ENCODE measurements around the gene KRTAP1-1.
"Not testable (repeated sequence)": the region's sequence is repeated elsewhere in the genome, so short reads cannot be mapped to it uniquely, and the experiment has no call there.

The KRTAP1-1 gene

GRCh38 chr17:41037853-41038350 lies 3.3 kb downstream of the KRTAP1-1 start:
- no peak for TF ChIP-seq CTCF (IDR thresholded peaks at IDR 0.05; ENCODE audit: unreplicated experiment in 3 of 3)
- peaks cover 7% of the 10 kb centered on the region for H3K9me3 Mint-ChIP-seq
- no peak overlapping the region for H3K27ac Mint-ChIP-seq
- H3K36me3 Mint-ChIP-seq (ENCODE audit: low read depth): no peaks in the 10 kb centered on the region
- H3K4me1 Mint-ChIP-seq: no peaks in the 10 kb centered on the region
- no peaks in the 10 kb centered on the region for H3K27me3 Mint-ChIP-seq (ENCODE audit: low read depth)
- no peak overlapping the region for H3K4me3 Mint-ChIP-seq

GRCh38 chr17:41034346-41034935 lies 6.8 kb downstream of the KRTAP1-1 start, which contains the start of gene KRTAP1-3:
Gene KRTAP1-3, minus strand, starts transcription at chr17:41034874. Its CDS starts 53 bp downstream, at chr17:41034821.
- H3K4me3 Mint-ChIP-seq; H3K27me3 Mint-ChIP-seq (ENCODE audit: low read depth); H3K4me1 Mint-ChIP-seq; H3K27ac Mint-ChIP-seq; H3K9me3 Mint-ChIP-seq; H3K36me3 Mint-ChIP-seq (ENCODE audit: low read depth): not testable (repeated sequence)

DNA sequence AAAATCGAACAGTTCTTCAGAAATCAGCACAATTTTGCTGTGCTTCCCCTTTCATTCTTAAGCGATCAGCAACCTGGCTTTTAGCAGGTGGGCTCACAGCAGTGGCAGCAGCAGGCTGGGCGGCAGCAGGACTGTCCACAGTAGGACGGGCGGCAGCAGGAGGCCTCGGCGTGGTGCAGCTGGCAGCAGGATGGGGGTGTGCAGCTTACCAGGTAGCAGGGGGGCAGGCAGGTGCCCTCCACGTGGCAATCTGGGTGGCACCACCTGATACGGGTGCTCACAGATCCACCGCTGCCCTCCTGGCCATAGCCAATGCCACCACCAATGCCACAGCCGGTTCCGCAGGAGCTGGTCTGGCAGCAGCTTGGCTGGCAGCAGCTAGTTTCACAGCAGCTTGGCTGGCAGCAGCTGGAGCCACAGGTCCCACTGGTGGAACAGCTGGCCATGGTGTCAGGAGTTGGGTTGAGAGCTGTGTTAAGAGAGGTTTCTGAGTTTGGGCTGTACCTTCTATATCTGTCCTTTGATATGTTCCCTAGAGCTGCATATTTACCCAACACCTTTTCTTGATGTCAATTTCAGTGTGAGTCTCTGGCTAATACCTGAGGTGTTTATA lies 11.5 kb downstream of the KRTAP1-1 start, which contains the start of gene KRTAP1-4:
Gene KRTAP1-4, minus strand, starts transcription at position 563 of the 613 bp plus-strand sequence. Its CDS starts 117 bp downstream, at position 446.
- Mint-ChIP-seq H3K27ac (no peak within 1 kb of the TSS), H3K4me3 (no peak within 1 kb of the TSS), H3K27me3 (ENCODE audit: low read depth) (no peaks in the 10 kb centered on the region), H3K9me3 (no peaks in the 10 kb centered on the region), H3K4me1 (no peaks in the 10 kb centered on the region), H3K36me3 (ENCODE audit: low read depth) (no peaks in the 10 kb centered on the region)
- TF ChIP-seq CTCF (IDR thresholded peaks at IDR 0.05; ENCODE audit: unreplicated experiment in 3 of 3): no peak

DNA sequence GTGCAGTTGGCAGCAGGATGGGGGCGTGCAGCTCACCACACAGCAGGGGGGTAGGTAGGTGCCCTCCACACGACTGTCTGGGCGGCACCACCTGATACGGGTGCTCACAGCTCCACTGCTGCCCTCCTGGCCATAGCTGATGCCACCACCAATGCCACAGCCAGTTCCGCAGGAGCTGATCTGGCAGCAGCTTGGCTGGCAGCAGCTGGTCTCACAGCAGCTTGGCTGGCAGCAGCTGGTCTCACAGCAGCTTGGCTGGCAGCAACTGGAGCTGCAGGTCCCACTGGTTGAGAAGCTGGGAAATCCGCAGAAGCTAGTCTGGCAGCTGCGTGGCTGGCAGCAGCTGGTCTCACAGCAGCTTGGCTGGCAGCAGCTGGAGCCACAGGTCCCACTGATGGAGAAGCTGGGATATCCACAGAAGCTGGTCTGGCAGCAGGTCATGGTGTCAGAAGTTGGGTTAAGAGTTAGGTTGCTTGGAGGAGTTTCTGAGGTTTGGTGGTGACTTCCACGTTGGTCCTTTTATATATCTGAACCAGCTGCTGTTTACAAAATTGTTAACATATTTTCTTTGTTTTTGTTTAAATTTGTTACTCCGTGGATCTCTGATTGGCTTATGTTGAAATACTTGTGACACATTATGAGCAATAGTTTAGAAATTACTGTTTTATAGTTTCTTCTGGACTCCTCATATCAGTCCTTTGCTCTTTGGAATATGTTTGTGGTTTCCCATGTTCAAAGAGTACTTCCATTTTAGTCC lies 14.4 kb downstream of the KRTAP1-1 start, which contains the start of gene KRTAP1-5:
Gene KRTAP1-5, minus strand, starts transcription at position 494 of the 757 bp plus-strand sequence. Its CDS starts 53 bp downstream, at position 441.
- Mint-ChIP-seq H3K4me1 (no peaks in the 10 kb centered on the region), H3K9me3 (peaks cover 4% of the 10 kb centered on the region), H3K36me3 (ENCODE audit: low read depth) (no peaks in the 10 kb centered on the region), H3K4me3 (no peak within 1 kb of the TSS), H3K27me3 (ENCODE audit: low read depth) (no peaks in the 10 kb centered on the region), H3K27ac (no peak within 1 kb of the TSS)
- TF ChIP-seq CTCF (IDR thresholded peaks at IDR 0.05; ENCODE audit: unreplicated experiment in 3 of 3): no peak

GRCh38 chr17:41024697-41025096 lies 16.6 kb downstream of the KRTAP1-1 start:
- Mint-ChIP-seq H3K4me3 (no peak overlapping the region), H3K36me3 (ENCODE audit: low read depth) (no peaks in the 10 kb centered on the region), H3K4me1 (no peaks in the 10 kb centered on the region), H3K27me3 (ENCODE audit: low read depth) (no peaks in the 10 kb centered on the region), H3K27ac (peak overlapping the region in 1 of 3 experiments; percentile 40), H3K9me3 (peaks cover 8% of the 10 kb centered on the region)
- no peak for TF ChIP-seq CTCF (IDR thresholded peaks at IDR 0.05; ENCODE audit: unreplicated experiment in 3 of 3)

DNA sequence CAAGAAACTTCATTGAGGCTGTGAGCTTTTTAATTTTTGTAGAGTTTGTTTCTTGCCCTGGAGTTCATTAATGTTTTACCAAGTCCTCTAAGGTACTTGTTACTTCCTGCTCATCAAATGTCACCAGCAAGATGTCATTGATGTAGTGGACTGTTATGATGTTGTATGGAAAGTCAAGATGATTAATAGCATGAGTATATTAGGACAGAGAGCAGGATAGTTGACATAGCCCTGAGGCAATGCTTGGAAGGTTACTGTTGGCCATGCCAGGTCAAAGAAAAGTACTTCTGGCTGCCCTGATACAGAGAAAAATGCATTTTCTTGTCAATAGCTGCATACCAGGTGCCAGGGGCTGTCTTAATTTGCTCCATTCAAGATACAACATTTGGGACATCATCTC lies 20.9 kb downstream of the KRTAP1-1 start:
- TF ChIP-seq CTCF (IDR thresholded peaks at IDR 0.05; ENCODE audit: unreplicated experiment in 3 of 3): no peak
- no peaks in the 10 kb centered on the region for H3K27me3 Mint-ChIP-seq (ENCODE audit: low read depth)
- no peak overlapping the region for H3K4me3 Mint-ChIP-seq
- H3K9me3 Mint-ChIP-seq: peaks cover 10% of the 10 kb centered on the region
- H3K4me1 Mint-ChIP-seq: no peaks in the 10 kb centered on the region
- no peak overlapping the region for H3K27ac Mint-ChIP-seq
- H3K36me3 Mint-ChIP-seq (ENCODE audit: low read depth): no peaks in the 10 kb centered on the region

All from nephron (organoid).